SK-N-SH (cell line): Measurements from ENCODE around the gene TRPM7. TPM values are rescaled to one million over a fixed set of nuclear protein-coding genes. Genes with fewer than 3 reads are reported as not detected.
"Not testable (repeated sequence)": the region's sequence is repeated elsewhere in the genome, so short reads cannot be mapped to it uniquely, and the experiment has no call there.

Experiments
- CTCF ChIA-PET: fragments of 300-600, 350-600 bp; formaldehyde crosslinking; extraction: SDS; loops from one replicate; lab custom pipeline; 2021; lab: Yijun Ruan, JAX
- POLR2A ChIA-PET: fragments of 350-600 bp; sonication (Branson Sonifier 250); formaldehyde crosslinking; extraction: SDS; loops from one replicate; lab custom pipeline; 2020; ENCODE audit warnings: antibody characterized with exemption, inconsistent platforms; lab: Yijun Ruan, JAX
- DNase-seq: peaks from one replicate; pipeline ENCODE4 v3.0.0; 2012
- H2AFZ ChIP-seq: fragments of 200-600 bp; sonication (generic); 2 replicates; pipeline ENCODE4 v1.8.1; 2016; ENCODE audit warnings: antibody characterized with exemption, mild to moderate bottlenecking, low read depth
- H3F3A ChIP-seq: fragments of 200-600 bp; sonication (generic); replicated peaks from 2 replicates; pipeline ENCODE3; 2016; ENCODE audit warnings: antibody characterized with exemption, mild to moderate bottlenecking; ENCODE audit not compliant: insufficient read depth
- H3K27ac ChIP-seq, 2 experiments: fragments of 200-500 bp in 1 of 2; fragments of 200-600 bp in 1 of 2; sonication (Bioruptor generic) in 1 of 2; sonication (generic), shearing (Covaris generic) in 1 of 2; 2 replicates each; pipeline versions ENCODE4 v1.5.1 to v1.6.1; 2014 to 2016; ENCODE audit warnings: low read depth in 2 of 2, inconsistent platforms in 1 of 2, low read length in 1 of 2, mild to moderate bottlenecking in 1 of 2, mixed read lengths in 1 of 2
- H3K27me3 ChIP-seq: fragments of 200-600 bp; sonication (generic), shearing (Covaris generic); 2 replicates; pipeline ENCODE4 v1.6.1; 2016; ENCODE audit warnings: mixed run types; ENCODE audit not compliant: insufficient read depth
- H3K36me3 ChIP-seq, 2 experiments: fragments of 200-500 bp in 1 of 2; fragments of 200-600 bp in 1 of 2; sonication (Bioruptor generic) in 1 of 2; sonication (generic) in 1 of 2; replicated peaks in 1 of 2; 2 replicates each; pipeline versions ENCODE3 to v1.5.1; 2014 to 2016; ENCODE audit warnings: low read length in 1 of 2, mild to moderate bottlenecking in 1 of 2; ENCODE audit not compliant: insufficient read depth in 2 of 2, control insufficient read depth in 1 of 2
- H3K4me1 ChIP-seq, 2 experiments: fragments of 200-500 bp in 1 of 2; fragments of 200-600 bp in 1 of 2; sonication (Bioruptor generic) in 1 of 2; sonication (generic), shearing (Covaris generic) in 1 of 2; 2 replicates each; pipeline versions ENCODE4 v1.5.1 to v1.6.1; 2014 to 2016; ENCODE audit warnings: low read depth in 1 of 2, low read length in 1 of 2, mixed run types in 1 of 2; ENCODE audit not compliant: insufficient read depth in 2 of 2, control insufficient read depth in 1 of 2
- H3K4me2 ChIP-seq: fragments of 200-600 bp; sonication (generic), shearing (Covaris generic); 2 replicates; pipeline ENCODE4 v1.6.1; 2017; ENCODE audit warnings: mixed run types
- H3K4me3 ChIP-seq, 2 experiments: fragments of 200-500 bp in 1 of 2; fragments of 200-600 bp in 1 of 2; sonication (Bioruptor generic) in 1 of 2; sonication (generic), shearing (Covaris generic) in 1 of 2; 2 replicates each; pipeline versions ENCODE4 v1.5.1 to v1.8.1; 2014 to 2016; ENCODE audit warnings: low read depth in 2 of 2, inconsistent platforms in 1 of 2, low read length in 1 of 2, mild to moderate bottlenecking in 1 of 2, mixed read lengths in 1 of 2, moderate library complexity in 1 of 2
- H3K79me2 ChIP-seq: fragments of 200-600 bp; sonication (generic); 2 replicates; pipeline ENCODE4 v1.8.1; 2017; ENCODE audit warnings: mild to moderate bottlenecking; ENCODE audit not compliant: insufficient read depth
- H3K9ac ChIP-seq: fragments of 200-600 bp; sonication (generic); 2 replicates; pipeline ENCODE4 v1.6.1; 2017; ENCODE audit warnings: mixed run types
- H3K9me2 ChIP-seq: fragments of 200-600 bp; sonication (generic); 2 replicates; pipeline ENCODE4 v1.6.1; 2017; ENCODE audit warnings: mixed run types
- H3K9me3 ChIP-seq: fragments of 200-600 bp; sonication (generic); 2 replicates; pipeline ENCODE4 v1.6.1; 2017; ENCODE audit warnings: mixed run types, mild to moderate bottlenecking, moderate library complexity
- H4K20me1 ChIP-seq: fragments of 200-600 bp; sonication (generic); 2 replicates; pipeline ENCODE4 v1.6.1; 2017; ENCODE audit warnings: mild to moderate bottlenecking, mixed run types; ENCODE audit not compliant: insufficient read depth
- EP300 ChIP-seq, 2 experiments: IDR thresholded peaks; 2 replicates each; pipeline versions ENCODE4 v1.4.0 to v1.6.1; 2012; ENCODE audit warnings: borderline replicate concordance in 1 of 2, low read depth in 1 of 2, low read length in 1 of 2
- EZH2phosphoT487 ChIP-seq: fragments of 200-600 bp; sonication (generic); IDR thresholded peaks from 2 replicates; pipeline ENCODE4 v1.6.1; 2017; ENCODE audit warnings: low read depth, mixed run types, mild to moderate bottlenecking, antibody characterized with exemption, moderate library complexity, borderline replicate concordance
- FOSL2 ChIP-seq: IDR thresholded peaks from 2 replicates; pipeline ENCODE4 v1.4.0; 2012; ENCODE audit warnings: low read depth, mild to moderate bottlenecking, moderate library complexity, borderline replicate concordance
- FOXM1 ChIP-seq: IDR thresholded peaks from 2 replicates; pipeline ENCODE4 v1.4.0; 2012; ENCODE audit warnings: low read depth, mild to moderate bottlenecking
- GABPA ChIP-seq: IDR thresholded peaks from 2 replicates; pipeline ENCODE4 v1.4.0; 2012; ENCODE audit warnings: low read depth, mild to moderate bottlenecking
- GATA2 ChIP-seq: sonication (generic); formaldehyde crosslinking; IDR thresholded peaks from 2 replicates; pipeline ENCODE4 v1.5.0; 2020; ENCODE audit warnings: mild to moderate bottlenecking, missing genetic modification reagents
- IRF3 ChIP-seq: fragments of 150-350 bp; IDR thresholded peaks from 2 replicates; pipeline ENCODE4 v1.6.1; 2016; ENCODE audit warnings: mild to moderate bottlenecking, low read depth, low read length
- JUND ChIP-seq: IDR thresholded peaks from 2 replicates; pipeline ENCODE4 v1.4.0; 2012
- MEF2A ChIP-seq: IDR thresholded peaks from 2 replicates; pipeline ENCODE4 v1.4.0; 2012; ENCODE audit warnings: low read depth, borderline replicate concordance
- NFIC ChIP-seq: IDR thresholded peaks from 2 replicates; pipeline ENCODE4 v1.4.0; 2012; ENCODE audit warnings: borderline replicate concordance
- POLR2AphosphoS5 ChIP-seq: IDR thresholded peaks from 2 replicates; pipeline ENCODE4 v1.6.1; 2012; ENCODE audit warnings: low read depth, low read length
- REST ChIP-seq: IDR thresholded peaks from 2 replicates; pipeline ENCODE4 v1.6.1; 2012; ENCODE audit warnings: mild to moderate bottlenecking, low read depth, low read length, moderate library complexity
- SIN3A ChIP-seq: IDR thresholded peaks from 2 replicates; pipeline ENCODE4 v1.6.1; 2012; ENCODE audit warnings: low read depth, mild to moderate bottlenecking, low read length, moderate library complexity, borderline replicate concordance
- TEAD4 ChIP-seq: IDR thresholded peaks from 2 replicates; pipeline ENCODE4 v1.4.0; 2012; ENCODE audit warnings: mild to moderate bottlenecking, borderline replicate concordance; ENCODE audit not compliant: insufficient read depth
- WGBS: methylation state at CpG from one replicate; pipeline ENCODE4 v1.1.6; 2017; ENCODE audit warnings: low lambda C conversion rate; 5-methylcytosine and 5-hydroxymethylcytosine counted together
- polyA plus RNA-seq, 3 experiments: library from polyadenylated mRNA; depleted of rRNA; stranded (reverse); fragments of >200 nt; gene quantifications; 2 replicates each; pipeline ENCODE4 v1.2.3, GENCODE V29; 2012

Gene TRPM7
- polyA plus RNA-seq, 1 of the 3 experiments (the other 2 are of a cell fraction), result 5.1 TPM

GRCh38 chr15:50576166-50576565 lies 110.4 kb downstream of the TRPM7 start:
- no peak for TF ChIP-seq GATA2
- no peak for TF ChIP-seq JUND
- TF ChIP-seq EZH2phosphoT487, result no peak
- no peak for TF ChIP-seq GABPA
- TF ChIP-seq TEAD4, result no peak
- no peak for TF ChIP-seq IRF3
- no peak for TF ChIP-seq POLR2AphosphoS5
- no peak for TF ChIP-seq NFIC
- no peak for TF ChIP-seq REST
- no peak for TF ChIP-seq FOSL2
- TF ChIP-seq SIN3A, result no peak
- no peak for TF ChIP-seq MEF2A
- TF ChIP-seq EP300 (IDR thresholded peaks at IDR 0.05; ENCODE audit: borderline replicate concordance in 1 of 2, low read depth in 1 of 2, low read length in 1 of 2), result no peak
- TF ChIP-seq FOXM1, result no peak
- TF ChIP-seq, all 33 proteins: peak for 0
- Histone ChIP-seq H3F3A (peaks cover 4% of the 10 kb centered on the region), H3K4me3 (no peak overlapping the region), H3K79me2 (no peaks in the 10 kb centered on the region), H3K27ac (no peak overlapping the region), H3K4me1 (no peaks in the 10 kb centered on the region), H3K9me3 (no peaks in the 10 kb centered on the region), H4K20me1 (no peaks in the 10 kb centered on the region), H3K9ac (no peak overlapping the region), H3K27me3 (no peaks in the 10 kb centered on the region), H2AFZ (no peak overlapping the region), H3K4me2 (no peak overlapping the region), H3K36me3 (peaks cover 63 to 64% of the 10 kb centered on the region in 2 experiments), H3K9me2 (no peaks in the 10 kb centered on the region)
- DNase-seq, result no peak
- ChIA-PET CTCF (no interaction called here), POLR2A (no interaction called here)
- 97% methylated on average over 1 of the region's 1 CpG for WGBS

GRCh38 chr15:50573842-50574241 lies 112.8 kb downstream of the TRPM7 start:
- H3K27me3 ChIP-seq, H3K9me2 ChIP-seq, H3K9me3 ChIP-seq, H3K4me1 ChIP-seq, POLR2A ChIA-PET, H3K4me2 ChIP-seq, H3K9ac ChIP-seq, H3K27ac ChIP-seq, H3K79me2 ChIP-seq, DNase-seq, H4K20me1 ChIP-seq, H3K4me3 ChIP-seq, H3F3A ChIP-seq, H2AFZ ChIP-seq: not testable (repeated sequence)
- CTCF ChIA-PET, result interaction anchor here (0.9 kb wide), 1 partner anchor 303 kb away, joined by 3 read pairs; no protein-coding TSS in a partner anchor
- 99% methylated on average over 5 of the region's 5 CpGs for WGBS
- H3K36me3 ChIP-seq, result peaks cover 67 to 72% of the 10 kb centered on the region in 2 experiments
